HG03439 (cell line): ENCODE measurements around the gene ADAM29.
"Not testable (repeated sequence)": the region's sequence is repeated elsewhere in the genome, so short reads cannot be mapped to it uniquely, and the experiment has no call there.

ENCODE experiments used
- ATAC-seq: cut with Tn5 transposase; IDR thresholded peaks from one replicate; pipeline ENCODE4 v1.9.1; 2021; ENCODE audit warnings: mild to moderate bottlenecking, moderate library complexity; ENCODE audit not compliant: unreplicated experiment

ADAM29 gene

DNA sequence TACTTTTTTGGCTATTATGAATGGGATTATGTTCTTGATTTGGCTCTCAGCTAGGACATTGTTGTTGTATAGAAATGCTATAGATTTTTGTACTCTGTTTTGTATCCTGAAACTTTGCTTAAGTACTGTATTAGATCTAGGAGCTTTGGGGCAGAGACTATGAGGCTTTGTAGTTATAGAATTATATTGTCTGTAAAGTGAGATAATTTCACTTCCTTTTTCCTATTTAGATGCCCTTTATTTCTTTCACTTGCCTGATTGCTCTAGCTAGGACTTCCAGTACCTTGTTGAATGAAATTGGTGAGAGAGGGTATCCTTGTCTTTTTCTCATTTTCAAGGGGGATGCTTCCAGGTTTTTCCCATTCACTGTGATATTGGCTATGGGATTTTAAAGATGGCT lies 28.1 kb downstream of the ADAM29 start:
- no peak for ATAC-seq

DNA sequence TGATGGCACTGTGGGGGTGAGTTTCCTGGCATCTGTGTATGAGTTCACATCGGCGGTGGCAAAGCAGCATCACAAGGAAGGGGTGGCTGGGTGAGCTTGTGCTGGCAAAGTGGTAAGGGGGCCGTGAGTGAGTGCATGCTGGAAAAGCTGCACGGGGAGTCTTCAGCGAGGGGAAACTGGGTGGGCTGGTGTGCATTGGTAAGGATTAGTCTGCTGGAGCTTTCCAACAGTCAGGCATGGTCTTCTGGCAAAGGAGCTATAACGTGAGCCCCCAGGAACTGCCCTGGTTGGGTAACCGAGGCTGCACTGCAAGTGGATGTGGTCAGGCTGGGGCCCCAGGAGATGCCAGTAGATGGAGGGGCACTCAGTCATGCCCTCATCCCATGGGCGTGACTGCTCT lies 30.7 kb downstream of the ADAM29 start:
- ATAC-seq, result no peak

DNA sequence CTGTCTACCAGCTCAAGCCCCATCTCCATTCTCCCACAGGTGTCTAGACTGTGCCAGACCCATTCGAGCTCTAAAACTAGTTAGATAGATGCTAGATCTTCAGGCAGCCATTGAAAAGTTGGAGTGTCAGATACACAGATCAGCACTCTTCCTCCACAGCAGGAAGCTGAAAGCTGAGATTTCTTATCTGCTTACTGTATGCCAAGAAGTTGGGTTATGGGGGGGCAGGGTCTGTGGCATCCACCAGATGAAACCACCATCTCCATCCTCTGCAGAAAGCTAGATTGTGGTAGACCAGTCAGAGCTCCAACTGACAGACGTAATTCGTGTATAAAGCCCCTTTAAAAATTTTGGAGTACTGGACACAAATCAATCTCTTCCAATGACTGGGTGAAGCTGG lies 54.8 kb downstream of the ADAM29 start:
- no peak for ATAC-seq

DNA sequence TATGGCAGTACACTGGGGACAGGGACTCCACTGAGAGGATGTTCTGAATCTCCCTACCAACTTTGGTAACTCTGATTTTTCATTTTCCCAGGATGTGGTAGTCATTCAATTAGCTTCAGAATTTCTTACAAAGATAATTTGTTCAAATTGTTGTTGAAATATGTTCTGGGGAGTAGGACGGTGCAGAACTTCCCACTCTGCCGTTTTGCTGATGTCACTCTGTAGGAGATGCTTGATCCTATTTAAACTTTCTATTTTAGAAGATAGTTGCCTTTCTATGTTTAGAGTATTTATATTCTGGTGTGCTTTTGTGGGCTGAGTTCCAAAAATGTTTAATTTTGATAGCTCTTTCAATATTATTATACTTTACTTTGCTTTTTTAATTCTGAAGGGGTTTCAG lies 55.2 kb downstream of the ADAM29 start:
- ATAC-seq, result no peak

DNA sequence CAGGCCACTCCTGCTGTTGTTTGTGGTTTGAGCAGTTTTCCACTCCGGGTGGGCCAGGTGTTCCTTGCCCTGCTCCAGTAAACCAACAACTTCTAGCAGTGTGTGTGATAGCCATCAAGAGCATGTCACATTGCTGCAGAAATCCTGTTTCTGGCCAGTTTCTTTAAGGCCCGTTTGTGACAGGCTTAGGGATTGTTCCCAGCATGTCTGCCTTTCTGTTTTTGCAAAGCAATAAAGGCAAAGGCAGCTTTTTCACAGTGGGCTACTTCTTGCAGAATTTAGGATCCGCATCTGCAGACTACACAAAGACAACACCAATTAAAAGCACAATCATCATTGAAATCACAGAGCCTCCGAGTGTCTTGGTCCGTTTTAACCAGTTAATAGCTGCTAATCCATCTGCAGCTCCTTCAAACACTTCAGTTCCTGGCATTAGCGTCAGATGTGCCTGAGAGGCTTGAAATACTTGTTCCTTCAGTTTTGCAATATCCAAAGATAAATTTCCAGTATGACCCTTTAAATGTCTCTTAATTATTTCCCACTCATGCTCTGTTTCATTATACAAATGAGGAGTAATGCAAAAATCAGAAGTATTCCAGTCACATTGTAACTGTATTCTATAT lies 65.1 kb downstream of the ADAM29 start:
- ATAC-seq, result no peak

DNA sequence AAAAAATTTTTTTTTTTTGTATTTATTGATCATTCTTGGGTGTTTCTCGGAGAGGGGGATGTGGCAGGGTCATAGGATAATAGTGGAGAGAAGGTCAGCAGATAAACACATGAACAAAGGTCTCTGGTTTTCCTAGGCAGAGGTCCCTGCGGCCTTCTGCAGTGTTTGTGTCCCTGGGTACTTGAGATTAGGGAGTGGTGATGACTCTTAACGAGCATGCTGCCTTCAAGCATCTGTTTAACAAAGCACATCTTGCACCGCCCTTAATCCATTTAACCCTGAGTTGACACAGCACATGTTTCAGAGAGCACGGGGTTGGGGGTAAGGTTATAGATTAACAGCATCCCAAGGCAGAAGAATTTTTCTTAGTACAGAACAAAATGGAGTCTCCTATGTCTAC lies 65.7 kb downstream of the ADAM29 start:
- ATAC-seq, result not testable (repeated sequence)

DNA sequence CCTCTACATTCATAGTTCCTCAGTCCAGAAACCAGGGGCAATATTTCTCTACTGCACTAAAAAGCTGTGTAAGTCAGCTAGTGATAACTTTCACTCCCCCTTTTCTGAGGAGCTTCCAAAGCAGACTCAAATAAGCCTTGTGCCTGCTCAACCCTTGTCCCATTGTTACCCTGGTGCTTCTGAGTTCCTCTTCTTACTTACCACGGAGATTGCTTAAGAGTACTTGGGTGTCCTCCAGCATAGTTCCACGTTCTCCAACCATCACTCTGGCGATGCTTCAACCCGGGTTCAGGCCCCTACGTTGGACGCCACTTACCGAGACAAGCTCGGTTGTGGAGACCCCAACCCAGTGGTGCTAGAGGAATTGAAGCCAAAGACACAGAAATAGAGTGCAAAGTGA lies 71.6 kb downstream of the ADAM29 start:
- ATAC-seq, result no peak

DNA sequence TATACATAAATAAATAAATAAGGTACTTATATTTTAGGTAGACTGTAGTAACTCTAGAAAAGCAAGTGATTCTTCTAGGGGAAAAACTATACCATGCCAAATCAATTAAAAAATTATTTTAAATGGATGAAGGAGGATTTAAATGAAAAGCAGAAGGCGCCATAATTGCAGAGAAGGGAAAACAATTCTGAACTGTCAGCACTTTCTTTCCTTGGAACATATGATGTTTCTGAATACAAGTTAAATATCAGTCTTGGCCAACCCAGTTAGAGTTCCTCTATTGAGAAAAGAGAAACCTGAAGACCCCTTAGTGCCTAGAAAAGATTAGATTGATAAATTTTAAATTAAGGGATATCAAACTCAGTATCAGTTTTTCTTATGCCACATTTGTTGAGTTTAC lies 75.8 kb downstream of the ADAM29 start:
- ATAC-seq, result no peak

DNA sequence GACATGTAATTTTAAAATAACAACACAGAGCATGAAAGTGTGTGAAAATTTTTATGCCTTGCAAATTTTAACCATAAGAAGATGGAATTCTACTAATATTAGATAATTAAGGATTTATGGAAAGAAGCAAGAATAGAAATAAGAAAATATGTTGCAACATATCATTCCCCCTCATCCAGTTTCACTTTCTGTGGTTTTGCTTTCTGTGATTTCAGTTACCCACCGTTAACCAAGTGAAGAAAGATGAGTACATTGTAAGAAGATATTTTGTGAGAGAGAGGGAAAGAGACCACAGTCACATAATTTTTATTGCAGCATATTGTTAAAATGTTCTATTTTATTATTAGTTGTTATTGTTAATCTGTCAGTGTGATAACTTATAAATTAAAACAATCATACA lies 77.9 kb downstream of the ADAM29 start:
- no peak for ATAC-seq

DNA sequence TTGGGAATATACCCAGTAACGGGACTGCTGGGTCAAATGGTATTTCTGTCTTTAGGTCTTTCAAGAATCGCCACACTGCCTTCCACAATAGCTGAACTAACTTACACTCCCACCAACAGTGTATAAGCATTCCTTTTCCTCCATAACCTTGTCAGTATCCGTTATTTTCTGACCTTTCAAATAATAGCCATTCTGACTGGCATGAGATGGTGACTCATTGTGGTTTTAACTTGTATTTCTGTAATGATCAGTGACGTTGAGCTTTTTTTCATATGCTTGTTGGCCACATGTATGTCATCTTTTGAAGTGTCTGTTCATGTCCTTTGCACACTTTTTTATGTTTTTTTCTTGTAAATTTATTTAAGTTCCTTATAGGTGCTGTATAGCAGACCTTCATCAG lies 81.2 kb downstream of the ADAM29 start:
- no peak for ATAC-seq

DNA sequence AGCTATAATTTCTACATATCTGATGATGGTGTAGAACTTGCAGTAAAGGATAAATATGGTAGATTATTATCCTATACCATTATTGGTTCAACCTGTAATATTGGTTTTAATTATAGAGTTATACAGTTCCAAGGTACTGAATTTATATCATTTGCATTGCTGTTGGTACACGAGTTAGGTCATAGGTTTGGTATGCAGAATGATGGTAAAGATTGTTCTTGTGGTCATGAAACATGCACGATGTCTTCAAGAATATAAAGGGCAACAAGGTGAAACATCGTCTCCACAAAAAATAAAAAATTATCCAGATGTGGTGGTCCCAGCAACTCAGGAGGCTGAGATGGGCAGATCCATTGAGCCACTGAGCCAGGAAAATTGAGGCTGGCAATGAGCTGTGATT lies 99.6 kb downstream of the ADAM29 start:
- no peak for ATAC-seq

DNA sequence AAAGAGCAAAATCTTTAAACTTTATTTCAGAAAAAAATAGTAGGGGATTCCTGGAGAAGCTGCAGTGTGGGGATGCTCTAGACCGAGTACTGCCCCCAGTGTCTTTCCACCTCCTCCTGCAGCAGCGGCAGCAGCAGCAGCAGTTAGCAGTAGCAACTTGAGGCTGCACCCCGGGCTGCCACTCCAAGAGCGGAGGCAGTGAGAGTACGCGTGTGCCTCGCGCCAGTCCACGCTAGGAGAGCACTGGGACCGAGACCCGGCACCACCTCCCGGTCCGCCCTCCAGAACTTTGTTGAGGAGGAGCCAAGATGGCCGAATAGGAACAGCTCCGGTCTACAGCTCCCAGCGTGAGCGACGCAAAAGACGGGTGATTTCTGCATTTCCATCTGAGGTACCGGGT lies 101.3 kb downstream of the ADAM29 start:
- ATAC-seq, result not testable (repeated sequence)
